ENCODE results near the gene FAM170B.

Gene FAM170B

DNA sequence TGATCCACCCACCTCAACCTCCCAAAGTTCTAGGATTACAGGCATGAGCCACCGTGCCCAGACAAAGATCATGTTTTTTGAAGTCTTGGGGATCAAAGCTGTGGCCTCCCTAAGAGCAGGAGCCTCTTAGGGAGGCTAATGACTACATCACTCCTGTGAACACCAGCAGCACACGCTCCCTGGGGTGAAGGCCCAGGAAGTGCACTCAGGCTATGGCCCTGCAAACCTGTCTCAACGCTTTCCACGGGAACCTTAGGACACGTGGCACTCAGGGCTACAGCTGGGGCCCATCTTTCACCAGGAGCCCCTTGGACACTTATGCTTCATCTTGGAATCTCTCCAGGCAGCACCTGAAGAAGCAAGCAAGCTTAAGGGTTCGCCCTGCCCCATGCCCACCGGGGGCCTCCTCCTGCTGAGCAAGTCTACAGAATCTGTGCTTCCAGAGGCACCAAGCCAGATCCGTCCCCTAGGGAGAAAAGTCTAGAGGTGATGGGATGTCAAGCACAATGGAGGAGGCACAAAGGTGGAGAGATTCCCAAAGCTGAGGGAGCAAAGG is 36.9 kb downstream of the FAM170B start:
- DNase-seq = no peak

DNA sequence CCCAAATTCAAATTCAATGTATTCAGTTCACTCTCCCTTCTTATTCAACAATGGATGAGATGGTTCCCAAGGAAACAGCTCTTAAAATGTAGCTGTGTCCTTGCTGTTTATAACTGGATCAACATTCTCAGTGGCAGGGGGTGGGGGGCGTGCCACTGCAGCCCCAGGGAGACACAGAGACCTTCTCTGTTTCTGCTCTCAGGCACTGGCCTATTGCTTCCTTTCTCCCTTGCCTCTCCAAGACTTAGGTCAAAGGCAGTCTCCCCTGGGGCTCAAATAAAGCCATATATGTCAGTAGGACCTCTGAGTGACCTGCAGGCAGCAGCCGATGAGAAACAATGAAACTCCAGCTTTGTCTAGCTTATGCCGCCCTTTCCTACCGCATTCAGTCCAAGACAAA is 39.2 kb downstream of the FAM170B start:
- DNase-seq = no peak

DNA sequence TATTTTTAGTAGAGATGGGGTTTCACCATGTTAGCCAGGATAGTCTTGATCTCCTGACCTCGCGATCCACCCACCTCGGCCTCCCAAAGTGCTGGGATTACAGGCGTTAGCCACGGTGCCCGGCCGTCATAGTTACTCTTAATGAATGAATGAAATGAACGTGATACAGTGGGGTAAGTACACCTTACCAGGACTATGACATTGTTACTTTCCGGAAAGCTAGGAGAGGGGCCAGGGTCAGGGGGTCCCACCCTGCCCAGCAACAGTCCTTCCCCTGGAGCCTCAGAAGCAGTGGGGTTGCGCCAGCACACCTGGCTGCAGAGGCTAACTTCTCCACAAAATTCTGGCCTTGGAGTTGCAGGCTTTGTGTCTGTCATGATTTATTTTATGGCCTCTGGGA is 39.9 kb downstream of the FAM170B start:
- DNase-seq = no peak

- no peak for DNase-seq
These were observed 41.3 kb downstream of the FAM170B start for GRCh38 chr10:49092477-49092876.

- DNase-seq = no peak
These were observed 42.2 kb downstream of the FAM170B start for GRCh38 chr10:49091450-49092210.

- no peak for DNase-seq
These were observed 43.0 kb downstream of the FAM170B start for GRCh38 chr10:49090696-49091380.

- no peak for DNase-seq
These were observed 43.6 kb downstream of the FAM170B start for GRCh38 chr10:49090189-49090575.

- DNase-seq = no peak
These were observed 44.1 kb downstream of the FAM170B start for GRCh38 chr10:49089557-49090188.

DNA sequence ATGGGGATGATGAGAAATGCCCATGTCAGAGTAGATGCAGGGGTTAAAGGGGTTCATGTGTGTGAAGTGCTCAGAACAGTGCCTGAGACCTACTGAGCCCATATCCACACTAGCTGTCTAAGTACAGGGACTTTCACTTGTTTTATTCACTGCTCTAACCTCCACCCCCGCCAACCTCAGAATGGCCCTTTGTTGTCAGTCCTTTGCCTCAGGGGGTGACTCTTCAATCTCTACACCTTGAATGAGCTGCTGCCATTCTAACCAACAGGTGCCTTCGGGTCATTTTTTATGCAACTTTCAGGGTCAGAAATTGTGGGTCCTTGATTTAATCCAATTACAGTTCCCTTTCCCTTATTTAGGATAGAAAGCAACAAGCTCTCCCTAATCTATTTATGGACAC is 44.7 kb downstream of the FAM170B start:
- no peak for DNase-seq

DNA sequence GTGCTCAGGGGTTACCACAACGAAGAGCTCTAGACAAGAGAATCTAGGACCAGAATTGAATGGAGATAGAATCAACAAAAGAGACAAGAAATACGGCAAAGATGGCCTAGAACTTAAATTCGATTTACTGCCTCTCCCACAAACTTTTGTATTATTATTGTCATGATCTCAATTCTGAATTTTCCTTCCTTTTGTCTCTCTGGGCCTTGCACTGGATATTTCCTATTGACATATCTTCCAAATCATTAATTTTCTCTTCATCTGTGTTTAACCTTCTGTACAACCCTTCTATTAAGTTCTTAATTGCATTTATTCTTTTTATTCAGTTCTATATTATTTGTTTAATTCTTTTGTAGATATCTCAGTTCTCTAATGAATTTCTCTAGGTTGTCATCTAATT is 46.9 kb downstream of the FAM170B start:
- no peak for DNase-seq

DNA sequence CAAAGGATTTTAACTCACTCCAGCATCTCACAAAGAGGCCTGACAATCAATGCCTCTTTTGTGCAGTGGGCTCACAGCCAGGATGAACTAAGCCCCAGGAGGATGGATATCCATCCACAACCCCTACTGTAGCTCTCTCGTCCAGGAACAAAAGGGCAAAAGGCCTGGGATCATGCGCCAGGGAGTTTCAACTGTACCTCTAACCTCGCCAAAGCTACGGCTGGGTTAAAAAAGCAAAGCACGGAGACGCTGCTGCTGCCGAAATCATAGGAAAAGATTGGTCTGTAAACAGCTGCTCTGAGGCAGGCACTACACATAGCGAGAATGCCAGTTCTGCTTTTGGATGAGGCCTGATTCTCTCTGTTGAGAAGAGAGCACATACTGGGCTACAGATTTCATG is 50.6 kb downstream of the FAM170B start:
- no peak for DNase-seq

- DNase-seq = no peak
These were observed 51.1 kb downstream of the FAM170B start for GRCh38 chr10:49082766-49083165.

GRCh38 chr10:49081547-49082275 is 52.1 kb downstream of the FAM170B start:
- no peak for DNase-seq

Measured in cortex of kidney (tissue), 1 donor.